ENCODE data around the gene ZNF337.
"Not testable (repeated sequence)": the region's sequence is repeated elsewhere in the genome, so short reads cannot be mapped to it uniquely, and the experiment has no call there.

ZNF337 gene

DNA sequence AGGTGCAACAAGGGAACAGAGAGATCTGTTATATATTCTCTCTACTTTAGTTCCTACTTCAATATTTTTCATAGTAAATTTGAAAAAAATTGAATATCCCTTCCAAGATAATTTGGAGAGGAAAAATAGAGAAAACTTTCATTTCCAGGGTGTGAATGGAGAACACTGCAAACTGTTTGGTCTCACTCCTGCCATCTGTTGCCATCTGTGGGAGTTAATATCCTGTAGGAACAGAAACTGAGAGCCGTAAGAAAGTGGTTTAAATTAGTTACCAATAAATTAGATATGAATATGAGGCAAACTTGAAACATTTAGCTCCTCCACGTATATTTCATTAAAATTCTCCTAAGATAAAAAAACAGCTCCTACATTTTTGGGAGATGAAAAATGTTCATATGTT lies 4.2 kb downstream of the ZNF337 start:
- no peak for DNase-seq

DNA sequence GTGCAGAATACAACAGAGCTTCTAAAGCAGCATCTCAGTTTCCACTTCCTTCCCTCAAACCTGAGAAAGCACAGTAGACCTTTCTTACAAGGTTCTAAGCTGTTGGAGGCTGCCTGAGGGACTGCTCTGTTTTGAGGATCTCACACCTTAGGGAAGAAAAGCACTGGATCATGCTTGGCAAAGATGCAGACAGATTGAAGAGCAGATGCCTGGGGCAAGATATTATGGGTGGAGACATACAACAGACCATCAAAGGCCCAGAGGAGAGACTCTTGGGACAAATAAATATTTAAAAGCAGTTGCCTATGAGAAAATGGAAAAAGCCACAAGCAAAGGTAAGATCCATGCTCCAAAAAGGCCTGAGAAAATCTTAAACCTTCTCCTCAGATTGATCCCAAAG lies 6.2 kb downstream of the ZNF337 start:
- no peak for DNase-seq

DNA sequence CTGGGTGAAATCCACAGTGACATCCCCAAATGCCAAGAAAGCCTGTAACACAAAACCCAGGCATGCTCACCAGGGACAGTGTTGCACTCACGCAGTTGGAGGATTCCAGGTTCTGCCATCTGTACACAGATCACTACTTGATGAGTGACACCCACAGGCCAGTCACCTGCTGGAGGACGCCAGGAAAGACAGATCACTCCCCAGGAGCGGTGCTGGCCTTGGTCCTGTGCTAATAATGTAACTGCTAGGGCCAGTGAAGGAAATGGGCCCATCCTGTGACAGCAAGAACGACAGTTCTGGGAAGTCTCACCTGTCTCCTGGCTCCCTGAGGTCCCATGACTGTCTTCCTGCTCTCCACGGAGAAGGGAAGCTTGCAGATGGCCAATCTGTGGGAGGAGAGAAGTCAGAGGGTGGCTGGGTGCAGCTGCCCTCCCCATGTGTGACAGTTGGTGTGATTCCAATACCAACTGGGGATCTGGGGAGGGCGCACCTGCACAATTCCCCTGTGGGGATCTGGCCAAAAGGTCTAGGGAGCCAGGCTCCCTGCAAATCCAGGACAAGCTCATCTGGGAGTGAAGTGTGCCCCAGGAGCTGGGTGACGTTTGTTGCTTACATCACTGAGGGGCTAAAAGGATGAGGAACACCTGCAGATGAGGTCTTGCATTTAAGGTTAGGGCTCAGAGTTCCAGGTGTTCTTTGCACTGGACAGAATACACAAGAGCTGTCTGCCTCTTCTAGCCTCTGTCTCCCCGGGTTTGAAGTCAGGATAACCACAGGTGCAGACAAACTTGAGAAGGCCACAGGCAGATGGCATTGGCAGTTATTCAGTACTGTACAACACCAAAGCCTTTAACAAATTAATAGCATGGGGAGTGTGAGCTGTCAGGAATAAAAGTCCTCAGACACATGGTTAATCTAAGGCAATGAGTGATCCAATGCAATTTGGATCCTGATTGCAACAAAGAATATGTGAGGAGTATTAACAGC lies 10.3 kb downstream of the ZNF337 start:
- no peak for DNase-seq

DNA sequence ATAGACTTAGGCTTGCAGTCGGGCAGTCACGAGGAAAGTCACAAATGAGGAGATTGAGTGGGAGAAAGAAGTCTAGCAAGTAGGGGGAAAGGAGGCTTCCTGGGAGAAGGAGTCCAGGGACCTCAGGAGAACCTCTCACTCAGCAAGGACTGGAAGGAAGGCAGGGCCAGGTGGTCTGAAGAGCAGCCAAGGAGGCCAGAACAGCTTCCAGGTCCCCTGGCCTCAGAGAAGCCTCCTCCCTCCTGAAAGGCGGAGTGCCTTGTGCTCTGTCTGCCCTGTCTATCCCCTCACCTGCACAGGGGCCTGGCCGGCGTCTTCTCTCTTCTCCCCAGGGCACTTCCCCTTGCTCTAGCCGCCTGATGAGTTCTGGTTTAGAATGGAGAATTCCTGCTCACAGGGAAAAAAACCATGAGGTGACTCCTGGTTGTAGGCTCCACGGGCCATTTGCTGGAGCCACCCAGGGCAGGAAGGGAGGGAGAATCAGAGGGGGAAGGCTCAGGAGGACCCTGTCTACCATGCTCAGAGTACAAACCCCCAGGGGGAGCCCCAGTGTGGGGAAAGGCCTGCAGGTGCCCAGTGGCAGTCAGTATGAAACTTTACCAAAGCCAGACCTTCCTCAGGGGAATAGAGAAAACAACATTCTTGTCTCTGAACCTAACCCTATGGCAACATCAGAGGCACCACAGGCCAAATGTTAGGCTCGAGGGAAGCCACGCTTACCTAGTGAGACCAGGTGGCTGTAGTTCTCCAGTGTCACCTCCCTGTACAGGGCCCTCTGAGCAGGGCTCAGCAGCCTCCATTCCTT lies 11.2 kb downstream of the ZNF337 start:
- no peak for DNase-seq

DNA sequence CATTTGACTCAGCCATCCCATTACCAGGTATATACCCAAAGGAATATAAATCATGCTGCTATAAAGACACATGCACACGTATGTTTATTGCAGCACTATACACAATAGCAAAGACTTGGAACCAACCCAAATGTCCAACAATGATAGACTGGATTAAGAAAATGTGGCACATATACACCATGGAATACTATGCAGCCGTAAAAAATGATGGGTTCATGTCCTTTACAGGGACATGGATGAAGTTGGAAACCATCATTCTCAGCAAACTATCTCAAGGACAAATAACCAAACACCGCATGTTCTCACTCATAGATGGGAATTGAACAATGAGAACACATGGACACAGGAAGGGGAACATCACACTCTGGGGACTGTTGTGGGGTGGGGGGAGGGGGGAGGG lies 12.8 kb downstream of the ZNF337 start:
- DNase-seq = not testable (repeated sequence)

DNA sequence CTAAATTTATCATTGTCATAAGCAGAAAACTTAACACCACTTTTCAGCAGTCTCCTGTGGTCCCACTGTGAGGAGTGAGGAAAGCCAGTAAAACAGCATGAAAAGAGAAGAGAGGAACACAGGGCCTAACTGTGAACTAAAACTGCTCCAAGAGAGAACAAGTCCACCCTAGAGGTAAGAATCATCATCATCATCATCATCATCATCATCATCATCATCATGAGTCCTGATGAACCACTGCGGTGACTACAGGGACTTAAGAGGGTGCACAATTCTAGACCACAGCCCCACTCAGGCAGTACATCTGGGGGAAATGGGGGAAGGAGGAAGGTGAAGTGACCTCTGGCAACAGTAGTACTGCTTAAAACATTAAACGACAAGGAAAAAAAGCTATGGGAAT lies 13.6 kb downstream of the ZNF337 start:
- DNase-seq = no peak

DNA sequence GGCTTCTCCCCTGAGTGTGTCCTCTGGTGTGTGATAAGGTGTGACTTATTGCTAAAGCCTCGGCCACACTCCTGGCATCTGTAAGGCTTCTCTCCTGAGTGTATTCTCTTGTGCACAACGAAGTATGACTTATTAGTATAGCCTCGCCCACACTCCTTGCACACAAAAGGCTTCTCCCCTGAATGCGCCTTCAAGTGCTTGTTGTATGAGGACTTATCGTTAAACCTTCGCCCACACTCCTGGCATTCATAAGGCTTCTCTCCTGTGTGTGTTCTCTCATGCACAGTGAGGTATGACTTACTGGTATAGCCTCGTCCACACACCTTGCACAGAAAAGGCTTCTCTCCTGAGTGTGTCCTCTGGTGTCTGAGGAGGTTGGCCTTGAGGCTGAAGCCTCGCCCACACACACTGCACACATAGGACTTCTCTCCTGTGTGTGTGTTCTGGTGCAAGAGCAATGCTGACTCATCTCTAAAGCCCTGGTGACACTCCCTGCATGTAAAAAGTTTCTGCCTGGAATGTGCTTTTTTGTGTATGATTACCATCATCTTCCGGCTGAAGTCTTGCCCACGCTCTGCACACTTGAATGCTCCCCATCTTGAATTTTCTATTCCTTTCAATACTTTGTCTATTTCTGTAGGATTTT lies 20.4 kb downstream of the ZNF337 start:
- DNase-seq = no peak

DNA sequence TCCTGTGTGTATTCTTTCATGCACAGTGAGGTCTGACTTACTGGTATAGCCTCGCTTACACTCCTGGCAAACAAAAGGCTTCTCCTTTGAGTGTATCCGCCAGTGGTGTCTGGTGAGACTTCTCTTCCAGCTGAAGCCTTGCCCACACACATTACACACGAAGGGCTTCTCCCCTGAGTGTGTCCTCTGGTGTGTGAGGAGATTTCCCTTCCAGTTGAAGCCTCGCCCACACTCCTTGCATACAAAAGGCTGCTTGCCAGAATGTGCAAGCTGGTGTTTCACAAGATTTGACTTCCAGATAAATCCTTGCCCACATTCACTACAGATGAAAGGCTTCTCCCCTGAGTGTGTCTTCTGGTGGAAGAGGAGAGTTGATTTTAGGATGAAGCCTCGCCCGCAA lies 21.5 kb downstream of the ZNF337 start:
- DNase-seq = no peak

DNA sequence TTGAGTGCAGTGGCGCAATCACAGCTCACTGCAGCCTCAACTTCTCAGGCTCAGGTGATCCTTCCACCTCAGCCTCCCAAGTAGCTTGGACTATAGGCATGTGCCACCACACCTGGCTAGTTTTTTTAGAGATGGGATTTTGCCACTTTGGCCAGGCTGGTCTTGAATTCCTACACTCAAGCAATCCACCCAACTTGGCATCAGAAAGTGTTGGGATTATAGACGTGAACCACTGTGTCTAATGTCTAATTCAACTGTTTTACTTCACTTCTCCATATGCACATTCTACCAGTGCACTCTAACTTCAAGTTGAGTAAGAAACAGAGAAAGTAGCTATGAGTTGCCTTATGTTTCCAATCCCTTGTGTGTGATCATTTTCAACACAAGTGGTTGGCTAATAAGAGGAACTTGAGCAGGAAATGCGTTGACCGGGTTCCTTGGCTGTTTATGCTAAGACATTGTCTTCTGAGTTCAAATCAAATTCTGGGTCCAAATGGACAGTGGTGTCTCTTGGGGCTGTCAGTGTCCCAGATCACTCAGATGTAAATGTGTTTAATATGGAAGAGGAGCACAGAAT lies 23.9 kb downstream of the ZNF337 start:
- DNase-seq = no peak

DNA sequence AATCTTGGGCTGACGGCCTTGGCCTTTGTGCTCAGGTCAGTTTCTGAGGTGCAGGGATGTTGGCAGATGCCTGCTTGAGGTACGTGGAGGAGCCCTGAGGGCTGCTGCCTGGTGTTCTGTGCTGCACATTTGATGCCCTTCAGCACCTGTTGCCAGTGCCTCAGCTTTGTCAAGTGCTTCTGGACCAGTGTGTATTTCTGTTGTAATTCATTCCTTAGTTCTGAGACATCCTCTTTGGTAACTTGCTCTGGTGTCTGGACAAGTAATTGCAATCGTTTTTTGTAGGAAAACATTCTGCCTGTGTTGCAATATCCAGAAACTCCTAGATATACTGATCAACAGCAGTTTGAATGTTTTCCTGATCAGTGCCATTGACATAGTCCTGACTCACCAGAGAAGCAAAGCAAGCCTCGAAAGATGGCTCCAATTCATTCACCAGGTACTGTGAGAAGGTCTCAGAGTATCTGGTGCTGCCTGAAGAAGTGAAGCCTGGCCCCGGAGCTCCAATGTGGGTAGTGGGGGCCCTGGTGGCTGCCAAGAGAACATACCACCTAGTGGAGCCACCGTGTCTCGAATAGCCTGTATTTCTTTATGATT lies 26.7 kb downstream of the ZNF337 start:
- no peak for DNase-seq

DNA sequence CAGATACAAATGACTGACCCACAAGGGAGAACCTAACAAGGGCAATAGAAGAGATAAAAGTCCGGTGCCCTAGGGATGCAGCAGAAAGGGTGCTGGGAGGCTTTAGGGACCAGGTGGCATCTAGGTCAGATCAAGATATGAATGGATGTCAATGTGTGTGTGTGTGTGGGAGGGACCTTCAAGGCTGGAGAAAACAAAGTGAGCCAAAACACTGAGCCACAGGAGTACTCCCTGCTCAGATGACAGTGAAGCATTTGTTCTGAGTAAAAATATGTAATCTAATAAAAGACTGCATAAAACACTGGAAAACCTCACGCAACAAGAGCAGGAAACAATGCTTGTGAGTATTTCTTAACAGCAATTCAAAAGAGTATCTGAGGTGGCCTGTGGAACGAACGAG lies 28.2 kb downstream of the ZNF337 start:
- no peak for DNase-seq

DNA sequence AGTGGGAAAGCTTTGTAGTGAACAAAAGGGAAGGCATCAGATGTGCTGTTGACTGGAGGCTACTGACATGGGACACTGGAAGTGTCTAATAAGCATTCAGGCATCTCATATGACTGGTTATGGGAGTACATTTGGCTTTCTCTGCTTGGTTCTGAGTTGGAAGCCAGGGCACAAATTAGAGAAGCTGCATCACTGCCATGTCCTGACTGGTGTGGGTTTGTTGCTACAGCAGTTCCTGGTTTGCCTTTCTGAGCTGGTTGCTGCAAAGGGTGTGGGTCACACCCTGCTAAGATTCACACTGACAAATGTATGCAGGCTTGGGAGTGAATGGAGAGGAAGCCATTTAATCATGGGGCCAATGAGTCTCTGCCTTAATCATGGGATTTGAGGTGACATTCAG lies 36.7 kb downstream of the ZNF337 start:
- DNase-seq = no peak

DNA sequence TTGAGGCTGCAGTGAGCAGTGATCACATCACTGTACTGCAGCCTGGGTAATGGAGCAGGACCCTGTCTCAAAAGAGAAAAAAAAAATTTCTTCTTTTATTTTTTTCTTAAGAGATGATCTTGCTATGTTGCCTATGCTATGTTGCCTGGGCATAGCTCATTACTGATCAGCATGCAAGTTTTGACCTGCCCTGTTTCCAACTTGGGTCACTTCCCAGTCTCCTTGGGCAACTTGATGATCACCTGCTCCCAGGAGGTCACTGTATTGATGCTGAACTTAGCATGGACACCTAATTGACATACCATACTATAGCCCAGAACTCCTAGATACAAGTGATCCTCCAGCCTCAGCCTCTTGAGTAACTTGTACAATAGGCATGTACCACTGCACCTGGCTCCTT lies 42.2 kb downstream of the ZNF337 start:
- no peak for DNase-seq

DNA sequence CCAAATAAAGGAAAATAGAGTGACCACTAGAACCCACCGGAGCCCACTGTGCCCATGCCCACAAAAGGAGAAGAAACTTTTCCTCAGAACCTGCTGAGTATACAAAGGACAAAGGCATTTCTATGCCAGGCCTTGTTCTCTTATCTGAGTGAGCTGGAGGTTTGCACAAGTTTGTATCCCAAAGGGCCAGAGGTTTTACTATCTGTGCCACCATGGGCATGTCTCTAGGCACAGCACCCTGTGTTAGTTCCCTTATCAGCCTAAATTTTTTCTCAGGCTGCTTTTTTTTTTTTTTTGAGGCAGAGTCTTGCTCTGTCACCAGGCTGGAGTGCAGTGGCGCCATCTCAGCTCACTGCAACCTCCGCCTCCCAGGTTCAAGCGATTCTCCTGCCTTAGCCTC lies 43.8 kb downstream of the ZNF337 start:
- DNase-seq = not testable (repeated sequence)

DNA sequence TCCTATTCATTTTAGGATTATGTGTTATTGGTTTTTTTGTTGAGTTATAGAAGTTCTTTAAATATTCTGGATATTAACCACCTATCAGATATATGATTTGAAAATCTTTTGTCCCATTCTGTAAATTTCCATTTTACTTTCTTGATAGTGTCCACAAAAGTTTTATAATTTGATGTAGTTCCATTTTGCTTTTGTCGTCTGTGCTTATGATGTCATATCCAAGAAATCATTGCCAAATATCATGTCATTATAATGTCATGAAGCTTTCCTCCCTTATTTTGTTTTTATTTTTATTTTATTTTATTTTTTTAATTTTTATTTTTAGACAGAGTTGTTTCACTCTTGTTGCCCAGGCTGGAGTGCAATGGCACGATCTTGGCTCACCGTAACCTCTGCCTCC lies 51.8 kb downstream of the ZNF337 start:
- no peak for DNase-seq

DNA sequence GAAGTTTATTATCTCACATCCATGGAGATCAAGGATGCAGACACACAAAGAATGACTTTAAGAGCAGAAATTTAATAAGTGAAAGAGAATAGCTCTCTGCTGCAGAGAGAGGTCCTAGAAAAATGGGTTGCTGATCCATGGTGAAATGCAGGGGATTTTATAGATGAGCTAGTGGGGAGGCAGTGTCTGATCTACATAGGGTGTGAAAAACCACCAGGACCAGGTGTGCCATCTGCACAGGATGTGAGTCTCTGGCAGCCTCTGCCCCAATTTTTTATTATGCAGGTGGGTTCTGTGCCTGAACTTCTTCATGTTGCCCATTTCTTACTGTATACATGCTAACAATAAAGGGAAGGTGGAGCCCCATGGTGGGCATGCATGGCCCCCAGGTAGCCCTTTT lies 52.9 kb downstream of the ZNF337 start:
- no peak for DNase-seq

DNA sequence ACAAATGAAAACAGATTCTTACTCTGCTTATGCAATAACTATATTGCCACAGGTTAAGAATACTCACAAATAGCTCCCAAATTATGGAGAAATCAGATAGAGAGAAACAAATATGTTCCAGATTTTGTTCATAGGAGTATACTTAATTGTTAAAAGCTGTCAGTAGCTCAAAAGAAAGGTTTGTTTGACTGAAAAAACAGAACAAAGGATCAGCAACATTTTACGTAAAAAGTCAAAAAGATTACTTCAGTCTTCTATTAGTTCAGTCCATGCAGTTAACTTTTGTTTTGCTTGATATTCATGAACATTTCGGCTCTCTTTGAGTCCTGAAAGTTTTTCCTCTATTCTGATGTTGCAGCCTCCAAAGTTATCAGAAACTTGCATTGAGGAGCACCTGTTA lies 59.4 kb downstream of the ZNF337 start:
- DNase-seq = no peak

DNA sequence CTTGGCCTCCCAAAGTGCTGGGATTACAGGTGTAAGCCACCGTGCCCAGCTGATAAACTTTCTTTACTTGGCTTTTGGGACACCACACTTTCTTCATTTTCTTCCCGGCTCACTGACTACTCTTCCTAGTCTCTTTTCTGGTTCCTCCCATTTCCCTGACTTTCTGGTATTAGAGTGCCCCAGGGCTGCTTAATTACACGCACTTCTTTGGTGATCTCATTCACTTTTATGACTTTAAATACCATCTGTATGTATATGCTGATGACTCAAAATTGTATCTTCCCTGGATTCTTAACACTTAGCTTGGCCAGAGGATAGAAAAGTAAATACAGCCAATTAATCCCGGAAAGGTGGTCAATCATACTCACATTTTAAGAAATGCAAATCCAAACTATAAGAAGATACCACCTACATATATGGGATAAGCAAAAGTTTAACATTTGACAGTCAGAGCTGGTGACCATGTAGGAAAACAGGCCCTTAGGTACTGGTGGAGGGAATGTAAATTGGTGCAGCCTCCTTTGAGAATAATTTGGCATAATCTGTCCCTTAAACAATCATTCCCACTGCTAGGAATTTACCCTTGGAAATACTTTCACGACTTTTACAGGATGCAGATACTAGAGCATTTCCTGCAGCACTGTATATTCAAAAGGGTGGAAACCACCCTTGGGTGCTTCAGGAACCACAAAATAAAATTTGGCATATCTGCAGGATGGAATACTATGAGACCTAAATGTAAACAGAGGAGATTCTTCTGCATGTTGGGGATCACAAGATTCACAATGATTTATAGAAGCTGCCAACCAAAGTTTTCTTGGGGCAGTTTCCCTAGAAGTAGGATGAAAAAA lies 63.5 kb downstream of the ZNF337 start:
- DNase-seq = no peak

DNA sequence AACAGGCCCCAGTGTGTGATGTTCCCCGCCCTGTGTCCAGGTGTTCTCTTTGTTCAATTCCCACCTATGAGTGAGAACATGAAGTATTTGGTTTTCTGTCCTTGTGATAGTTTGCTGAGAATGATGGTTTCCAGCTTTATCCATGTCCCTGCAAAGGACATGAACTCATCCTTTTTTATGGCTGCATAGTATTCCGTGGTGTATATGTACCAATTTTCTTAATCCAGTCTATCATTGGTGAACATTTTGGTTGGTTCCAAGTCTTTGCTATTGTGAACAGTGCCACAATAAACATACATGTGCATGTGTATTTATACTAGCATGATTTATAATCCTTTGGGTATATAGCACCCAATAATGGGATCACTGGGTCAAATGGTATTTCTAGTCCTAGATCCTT lies 66.0 kb downstream of the ZNF337 start:
- DNase-seq = not testable (repeated sequence)

DNA sequence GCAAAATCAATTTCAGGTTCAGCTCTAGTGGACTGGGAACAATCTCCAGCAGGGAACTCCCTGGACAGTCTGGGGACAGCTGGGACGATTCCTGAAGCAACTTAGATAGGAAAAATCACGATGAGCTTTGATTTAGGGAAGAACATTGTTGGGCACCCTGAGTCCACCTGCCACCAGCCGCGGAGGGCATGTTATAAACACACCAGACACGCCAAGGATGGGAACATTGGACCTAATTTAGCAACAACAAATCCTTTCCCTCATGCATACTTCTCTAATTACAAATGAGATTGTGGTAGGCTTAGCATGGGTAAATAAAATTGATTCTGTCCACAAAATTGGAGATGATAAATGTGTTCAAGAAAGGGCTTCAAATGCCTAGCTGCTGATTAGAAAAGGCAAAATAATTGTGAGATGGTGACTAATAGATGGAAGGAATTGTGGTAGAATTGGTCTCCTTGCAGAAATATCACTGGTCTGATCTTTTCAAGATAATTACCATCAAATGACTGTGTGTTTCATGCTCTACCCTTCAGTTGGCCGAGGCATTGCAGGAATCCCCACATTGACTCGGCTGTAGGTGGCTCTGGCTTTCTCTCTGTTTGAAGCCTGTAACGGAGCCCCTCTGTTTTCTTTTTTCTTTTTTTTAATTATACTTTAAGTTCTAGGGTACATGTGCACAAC lies 66.7 kb downstream of the ZNF337 start:
- no peak for DNase-seq

DNA sequence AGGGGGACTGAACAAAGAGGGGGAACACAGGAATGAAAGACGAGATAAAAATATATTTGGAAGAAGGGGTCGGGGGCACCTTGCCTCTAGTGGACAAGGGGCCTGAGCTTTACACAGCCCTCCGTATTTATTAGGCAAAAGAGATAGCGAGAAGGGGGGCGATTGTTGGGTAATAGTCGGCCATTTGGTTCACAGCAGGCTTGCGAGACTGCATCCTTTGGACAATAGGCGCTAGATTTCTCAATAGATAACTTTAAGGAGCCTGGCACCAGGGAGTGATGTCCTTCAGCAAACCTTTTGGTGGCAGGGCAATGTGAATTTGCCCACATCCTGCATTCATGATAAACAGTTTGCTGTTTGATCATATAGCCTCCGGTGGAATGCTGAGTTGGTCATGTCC lies 69.9 kb downstream of the ZNF337 start:
- no peak for DNase-seq

Data from activated CD8-positive, alpha-beta memory T cell treated with anti-CD3 and anti-CD28 coated beads for 24 hours (primary cell).